Liver (tissue), 9 donors: Measurements from ENCODE around the gene ADAM19. TPM values are rescaled to one million over a fixed set of nuclear protein-coding genes. Genes with fewer than 3 reads are reported as not detected.

Experiments used
- DNase-seq: peaks from one replicate; pipeline ENCODE4 v3.0.0-alpha.2; 2017; ENCODE audit warnings: low spot score
- H3K27ac ChIP-seq, 2 donors: one replicate each; pipeline ENCODE4 v1.7.0; 2013; ENCODE audit warnings: inconsistent platforms in 2 of 2, low read length in 2 of 2, control low read depth in 1 of 2, low read depth in 1 of 2, mild to moderate bottlenecking in 1 of 2
- H3K27me3 ChIP-seq, 4 donors: one replicate each; pipeline versions ENCODE4 v1.6.1 to v1.7.0; 2013; ENCODE audit warnings: low read length in 3 of 4, inconsistent platforms in 1 of 4, mild to moderate bottlenecking in 1 of 4, moderate library complexity in 1 of 4; ENCODE audit not compliant: control insufficient read depth in 4 of 4, insufficient read depth in 4 of 4
- H3K36me3 ChIP-seq, 4 donors: one replicate each; pipeline versions ENCODE4 v1.6.1 to v1.7.0; 2013; ENCODE audit warnings: low read length in 3 of 4, mild to moderate bottlenecking in 3 of 4, low read depth in 1 of 4, moderate library complexity in 1 of 4; ENCODE audit not compliant: control insufficient read depth in 4 of 4, insufficient read depth in 3 of 4
- H3K4me1 ChIP-seq, 4 donors: one replicate each; pipeline versions ENCODE4 v1.6.1 to v1.7.0; 2013; ENCODE audit warnings: low read length in 3 of 4, mild to moderate bottlenecking in 3 of 4, moderate library complexity in 1 of 4; ENCODE audit not compliant: control insufficient read depth in 4 of 4, insufficient read depth in 4 of 4
- H3K4me3 ChIP-seq, 3 donors: one replicate each; pipeline versions ENCODE4 v1.6.1 to v1.7.0; 2013; ENCODE audit warnings: low read length in 3 of 3, control low read depth in 1 of 3, low read depth in 1 of 3, mild to moderate bottlenecking in 1 of 3
- H3K9ac ChIP-seq, 2 donors: one replicate each; pipeline ENCODE4 v1.7.0; 2013; ENCODE audit warnings: low read length in 2 of 2, mild to moderate bottlenecking in 2 of 2, moderate library complexity in 2 of 2, control low read depth in 1 of 2, low read depth in 1 of 2
- H3K9me3 ChIP-seq, 4 donors: one replicate each; pipeline versions ENCODE4 v1.6.1 to v1.7.0; 2013; ENCODE audit warnings: low read length in 3 of 4; ENCODE audit not compliant: control insufficient read depth in 4 of 4
- ATF3 ChIP-seq: IDR thresholded peaks from 2 replicates; pipeline ENCODE4 v1.6.1; 2016; ENCODE audit warnings: antibody characterized with exemption
- CTCF ChIP-seq: fragments of 150-350 bp; IDR thresholded peaks from 2 replicates; pipeline ENCODE4 v1.5.1; 2017; ENCODE audit warnings: improper control_type of control experiment, low read depth, low read length; ENCODE audit not compliant: missing input control
- EGR1 ChIP-seq, 2 donors: IDR thresholded peaks; 2 replicates each; pipeline ENCODE4 v1.6.1; 2016 to 2018; ENCODE audit warnings: antibody characterized with exemption in 2 of 2, low read depth in 2 of 2
- FOXA1 ChIP-seq: IDR thresholded peaks from 2 replicates; pipeline ENCODE4 v1.6.1; 2016; ENCODE audit warnings: antibody characterized with exemption
- GABPA ChIP-seq, 2 donors: IDR thresholded peaks in 1 of 2; conservative IDR thresholded peaks in 1 of 2; 2 replicates each; pipeline ENCODE4 v1.6.1; 2016; ENCODE audit warnings: antibody characterized with exemption in 2 of 2, mild to moderate bottlenecking in 1 of 2, moderate library complexity in 1 of 2
- HNF4A ChIP-seq, 2 donors: conservative IDR thresholded peaks; 2 replicates each; pipeline ENCODE4 v1.6.1; 2016; ENCODE audit warnings: antibody characterized with exemption in 2 of 2, mild to moderate bottlenecking in 2 of 2
- HNF4G ChIP-seq: IDR thresholded peaks from 2 replicates; pipeline ENCODE4 v1.6.1; 2016; ENCODE audit warnings: antibody characterized with exemption
- JUND ChIP-seq, 2 donors: IDR thresholded peaks; 2 replicates each; pipeline ENCODE4 v1.6.1; 2016; ENCODE audit warnings: antibody characterized with exemption in 2 of 2
- MAX ChIP-seq: IDR thresholded peaks from 2 replicates; pipeline ENCODE4 v1.6.1; 2016; ENCODE audit warnings: antibody characterized with exemption
- NR2F2 ChIP-seq: IDR thresholded peaks from 2 replicates; pipeline ENCODE4 v1.6.1; 2016; ENCODE audit warnings: antibody characterized with exemption
- RAD21 ChIP-seq, 2 donors: IDR thresholded peaks; 2 replicates each; pipeline ENCODE4 v1.6.1; 2016; ENCODE audit warnings: antibody characterized with exemption in 2 of 2, mild to moderate bottlenecking in 2 of 2
- REST ChIP-seq: IDR thresholded peaks from 2 replicates; pipeline ENCODE4 v1.6.1; 2016; ENCODE audit warnings: antibody characterized with exemption, mild to moderate bottlenecking
- RXRA ChIP-seq, 2 donors: IDR thresholded peaks; 2 replicates each; pipeline ENCODE4 v1.6.1; 2017 to 2018; ENCODE audit warnings: antibody characterized with exemption in 2 of 2, mild to moderate bottlenecking in 1 of 2
- SP1 ChIP-seq: IDR thresholded peaks from 2 replicates; pipeline ENCODE4 v1.6.1; 2018; ENCODE audit warnings: antibody characterized with exemption, mild to moderate bottlenecking
- TAF1 ChIP-seq: conservative IDR thresholded peaks from 2 replicates; pipeline ENCODE4 v1.6.1; 2016; ENCODE audit warnings: antibody characterized with exemption, mild to moderate bottlenecking
- YY1 ChIP-seq: IDR thresholded peaks from 2 replicates; pipeline ENCODE4 v1.6.1; 2016; ENCODE audit warnings: antibody characterized with exemption, mild to moderate bottlenecking
- ZBTB33 ChIP-seq: IDR thresholded peaks from 2 replicates; pipeline ENCODE4 v1.6.1; 2016; ENCODE audit warnings: antibody characterized with exemption
- WGBS: extraction: QIAGEN DNeasy Blood & Tissue Kit; methylation state at CpG from one replicate; pipeline ENCODE4 v1.1.7; 2013; 5-methylcytosine and 5-hydroxymethylcytosine counted together
- polyA plus RNA-seq, 2 donors: library from polyadenylated mRNA; stranded (reverse) in 1 of 2; unstranded in 1 of 2; fragments of 200-250 nt in 1 of 2; fragments of >200 nt in 1 of 2; fragmentation: Nextera tagmentation in 1 of 2; extraction: Ambion mirVana in 1 of 2; gene quantifications; one replicate each; pipeline versions ENCODE4 v1.2.1 to v1.2.3, GENCODE V29; 2013 to 2015
- total RNA-seq, 2 donors: library from RNA; depleted of rRNA; stranded (reverse); fragments of >200 nt; gene quantifications; one replicate each; pipeline ENCODE4 v1.2.3, GENCODE V29; 2014
- donor health status: healthy.
- donor health status: healthy.
- donor health status: healthy.
- donor health status: healthy.
- donor health status: healthy.

ADAM19 gene
- total and polyA plus RNA-seq, 4 donors, result 2.4 to 7.1 (median 2.9) TPM

GRCh38 chr5:157544623-157544989 lies 31.0 kb downstream of the ADAM19 start:
- Histone ChIP-seq H3K4me3 (no peak overlapping the region), H3K4me1 (peaks cover 17 to 38% (median 28%) of the 10 kb centered on the region in 4 donors), H3K36me3 (no peaks in the 10 kb centered on the region), H3K9me3 (no peaks in the 10 kb centered on the region), H3K9ac (no peak overlapping the region), H3K27ac (peak overlapping the region in 1 of 2 donors; percentile 36), H3K27me3 (no peaks in the 10 kb centered on the region)
- 70% methylated on average over 7 of the region's 7 CpGs for WGBS
- DNase-seq, result no peak
- no peak for TF ChIP-seq YY1
- TF ChIP-seq NR2F2, result no peak
- TF ChIP-seq SP1, result no peak
- TF ChIP-seq JUND (IDR thresholded peaks at IDR 0.05), result no peak
- no peak for TF ChIP-seq MAX
- TF ChIP-seq FOXA1, result no peak
- TF ChIP-seq EGR1 (IDR thresholded peaks at IDR 0.05; ENCODE audit: low read depth in 2 of 2), result no peak
- no peak for TF ChIP-seq ZBTB33
- no peak for TF ChIP-seq RAD21 (IDR thresholded peaks at IDR 0.05)
- TF ChIP-seq GABPA (IDR thresholded peaks at IDR 0.05 in 1 of 2, conservative IDR thresholded peaks at IDR 0.05 in 1 of 2), result no peak
- TF ChIP-seq HNF4A (conservative IDR thresholded peaks at IDR 0.05), result no peak
- no peak for TF ChIP-seq RXRA (IDR thresholded peaks at IDR 0.05)
- TF ChIP-seq HNF4G, result no peak
- TF ChIP-seq ATF3, result no peak
- no peak for TF ChIP-seq REST
- TF ChIP-seq TAF1, result no peak
- no peak for TF ChIP-seq CTCF
